Esophagus squamous epithelium (tissue), 4 donors: ENCODE results near the gene CIT.

Experiments
- CTCF ChIP-seq, 6 experiments: fragments of 450-650 bp in 4 of 6; fragments of 200-600 bp in 2 of 6; sonication (generic) in 2 of 6; IDR thresholded peaks; one replicate each; pipeline ENCODE4 v1.5.1; 2016 to 2019; ENCODE audit warnings: antibody characterized with exemption in 6 of 6, mild to moderate bottlenecking in 4 of 6, moderate library complexity in 4 of 6
- POLR2A ChIP-seq, 4 donors: fragments of 450-650 bp; IDR thresholded peaks; one replicate each; pipeline ENCODE4 v1.6.1; 2017; ENCODE audit warnings: antibody characterized with exemption in 4 of 4, mild to moderate bottlenecking in 4 of 4, moderate library complexity in 3 of 4

GRCh38 chr12:119913536-119914330 lies 36.6 kb upstream of the CIT start:
- TF ChIP-seq CTCF (IDR thresholded peaks at IDR 0.05), result no peak
- no peak for TF ChIP-seq POLR2A (IDR thresholded peaks at IDR 0.05)
